ENCODE measurements around the gene CDC25B.

CDC25B gene

GRCh38 chr20:3796477-3797225 lies 541 bp downstream of the CDC25B start:
- Histone ChIP-seq H3K27ac (ENCODE audit: insufficient read depth, low read length, poor library complexity, severe bottlenecking) (peak overlapping the region; percentile 65), H3K4me1 (ENCODE audit: control insufficient read depth, insufficient read depth, low read length, poor library complexity, severe bottlenecking) (peaks cover 49% of the 10 kb centered on the region), H3K4me3 (ENCODE audit: insufficient read depth, low read depth, low read length, poor library complexity, severe bottlenecking) (peak overlapping the region; percentile 83), H3K36me3 (ENCODE audit: control insufficient read depth, insufficient read depth, low read length) (peaks cover 15% of the 10 kb centered on the region), H3K27me3 (replicated peaks; ENCODE audit: control insufficient read depth, insufficient read depth, low read length, poor library complexity, severe bottlenecking) (no peaks in the 10 kb centered on the region), H3K9me3 (ENCODE audit: control insufficient read depth, low read length) (no peaks in the 10 kb centered on the region)
- no peak for DNase-seq

- Histone ChIP-seq H3K4me3 (ENCODE audit: insufficient read depth, low read depth, low read length, poor library complexity, severe bottlenecking) (peak overlapping the region; percentile 83), H3K9me3 (ENCODE audit: control insufficient read depth, low read length) (no peaks in the 10 kb centered on the region), H3K27me3 (replicated peaks; ENCODE audit: control insufficient read depth, insufficient read depth, low read length, poor library complexity, severe bottlenecking) (no peaks in the 10 kb centered on the region), H3K36me3 (ENCODE audit: control insufficient read depth, insufficient read depth, low read length) (peaks cover 20% of the 10 kb centered on the region), H3K27ac (ENCODE audit: insufficient read depth, low read length, poor library complexity, severe bottlenecking) (peak overlapping the region; percentile 65), H3K4me1 (ENCODE audit: control insufficient read depth, insufficient read depth, low read length, poor library complexity, severe bottlenecking) (peaks cover 54% of the 10 kb centered on the region)
- no peak for DNase-seq
Measured at GRCh38 chr20:3797226-3797545, 1.1 kb downstream of the CDC25B start.

- H3K27me3 ChIP-seq (replicated peaks; ENCODE audit: control insufficient read depth, insufficient read depth, low read length, poor library complexity, severe bottlenecking): no peaks in the 10 kb centered on the region
- H3K4me1 ChIP-seq (ENCODE audit: control insufficient read depth, insufficient read depth, low read length, poor library complexity, severe bottlenecking): peaks cover 55% of the 10 kb centered on the region
- H3K27ac ChIP-seq (ENCODE audit: insufficient read depth, low read length, poor library complexity, severe bottlenecking): peak overlapping the region; percentile 65
- H3K9me3 ChIP-seq (ENCODE audit: control insufficient read depth, low read length): no peaks in the 10 kb centered on the region
- DNase-seq: peak in 2 of 3 donors; percentile 29 to 42
- peak overlapping the region; percentile 83 for H3K4me3 ChIP-seq (ENCODE audit: insufficient read depth, low read depth, low read length, poor library complexity, severe bottlenecking)
- peaks cover 26% of the 10 kb centered on the region for H3K36me3 ChIP-seq (ENCODE audit: control insufficient read depth, insufficient read depth, low read length)
Measured at GRCh38 chr20:3797592-3798372, 1.7 kb downstream of the CDC25B start.

- Histone ChIP-seq H3K4me3 (ENCODE audit: insufficient read depth, low read depth, low read length, poor library complexity, severe bottlenecking) (peak overlapping the region; percentile 83), H3K4me1 (ENCODE audit: control insufficient read depth, insufficient read depth, low read length, poor library complexity, severe bottlenecking) (peaks cover 55% of the 10 kb centered on the region), H3K27ac (ENCODE audit: insufficient read depth, low read length, poor library complexity, severe bottlenecking) (peak overlapping the region; percentile 65), H3K36me3 (ENCODE audit: control insufficient read depth, insufficient read depth, low read length) (peaks cover 32% of the 10 kb centered on the region), H3K9me3 (ENCODE audit: control insufficient read depth, low read length) (no peaks in the 10 kb centered on the region), H3K27me3 (replicated peaks; ENCODE audit: control insufficient read depth, insufficient read depth, low read length, poor library complexity, severe bottlenecking) (no peaks in the 10 kb centered on the region)
- DNase-seq: no peak
Measured at GRCh38 chr20:3798373-3798768, 2.3 kb downstream of the CDC25B start.

- H3K9me3 ChIP-seq (ENCODE audit: control insufficient read depth, low read length): no peaks in the 10 kb centered on the region
- peak overlapping the region; percentile 83 for H3K4me3 ChIP-seq (ENCODE audit: insufficient read depth, low read depth, low read length, poor library complexity, severe bottlenecking)
- peaks cover 55% of the 10 kb centered on the region for H3K4me1 ChIP-seq (ENCODE audit: control insufficient read depth, insufficient read depth, low read length, poor library complexity, severe bottlenecking)
- H3K36me3 ChIP-seq (ENCODE audit: control insufficient read depth, insufficient read depth, low read length): peaks cover 37% of the 10 kb centered on the region
- no peaks in the 10 kb centered on the region for H3K27me3 ChIP-seq (replicated peaks; ENCODE audit: control insufficient read depth, insufficient read depth, low read length, poor library complexity, severe bottlenecking)
- peak overlapping the region; percentile 65 for H3K27ac ChIP-seq (ENCODE audit: insufficient read depth, low read length, poor library complexity, severe bottlenecking)
- DNase-seq: no peak
Measured at GRCh38 chr20:3798908-3799248, 2.8 kb downstream of the CDC25B start.

- Histone ChIP-seq H3K27ac (ENCODE audit: insufficient read depth, low read length, poor library complexity, severe bottlenecking) (peak overlapping the region; percentile 65), H3K4me1 (ENCODE audit: control insufficient read depth, insufficient read depth, low read length, poor library complexity, severe bottlenecking) (peaks cover 57% of the 10 kb centered on the region), H3K4me3 (ENCODE audit: insufficient read depth, low read depth, low read length, poor library complexity, severe bottlenecking) (no peak overlapping the region), H3K36me3 (ENCODE audit: control insufficient read depth, insufficient read depth, low read length) (peaks cover 52% of the 10 kb centered on the region), H3K27me3 (replicated peaks; ENCODE audit: control insufficient read depth, insufficient read depth, low read length, poor library complexity, severe bottlenecking) (no peaks in the 10 kb centered on the region), H3K9me3 (ENCODE audit: control insufficient read depth, low read length) (no peaks in the 10 kb centered on the region)
- DNase-seq: no peak
Measured at GRCh38 chr20:3800256-3800877, 4.3 kb downstream of the CDC25B start.

- Histone ChIP-seq H3K27me3 (replicated peaks; ENCODE audit: control insufficient read depth, insufficient read depth, low read length, poor library complexity, severe bottlenecking) (no peaks in the 10 kb centered on the region), H3K27ac (ENCODE audit: insufficient read depth, low read length, poor library complexity, severe bottlenecking) (peak overlapping the region; percentile 65), H3K4me3 (ENCODE audit: insufficient read depth, low read depth, low read length, poor library complexity, severe bottlenecking) (no peak overlapping the region), H3K9me3 (ENCODE audit: control insufficient read depth, low read length) (no peaks in the 10 kb centered on the region), H3K4me1 (ENCODE audit: control insufficient read depth, insufficient read depth, low read length, poor library complexity, severe bottlenecking) (peaks cover 55% of the 10 kb centered on the region), H3K36me3 (ENCODE audit: control insufficient read depth, insufficient read depth, low read length) (peaks cover 57% of the 10 kb centered on the region)
- DNase-seq: no peak
Measured at GRCh38 chr20:3800878-3801260, 4.8 kb downstream of the CDC25B start.

- Histone ChIP-seq H3K27me3 (replicated peaks; ENCODE audit: control insufficient read depth, insufficient read depth, low read length, poor library complexity, severe bottlenecking) (no peaks in the 10 kb centered on the region), H3K27ac (ENCODE audit: insufficient read depth, low read length, poor library complexity, severe bottlenecking) (peak overlapping the region; percentile 65), H3K36me3 (ENCODE audit: control insufficient read depth, insufficient read depth, low read length) (peaks cover 61% of the 10 kb centered on the region), H3K4me3 (ENCODE audit: insufficient read depth, low read depth, low read length, poor library complexity, severe bottlenecking) (no peak overlapping the region), H3K4me1 (ENCODE audit: control insufficient read depth, insufficient read depth, low read length, poor library complexity, severe bottlenecking) (peaks cover 55% of the 10 kb centered on the region), H3K9me3 (ENCODE audit: control insufficient read depth, low read length) (no peaks in the 10 kb centered on the region)
- DNase-seq: no peak
Measured at GRCh38 chr20:3801299-3801698, 5.2 kb downstream of the CDC25B start.

GRCh38 chr20:3801846-3802245 lies 5.7 kb downstream of the CDC25B start:
- Histone ChIP-seq H3K9me3 (ENCODE audit: control insufficient read depth, low read length) (no peaks in the 10 kb centered on the region), H3K27me3 (replicated peaks; ENCODE audit: control insufficient read depth, insufficient read depth, low read length, poor library complexity, severe bottlenecking) (no peaks in the 10 kb centered on the region), H3K27ac (ENCODE audit: insufficient read depth, low read length, poor library complexity, severe bottlenecking) (peak overlapping the region; percentile 65), H3K4me1 (ENCODE audit: control insufficient read depth, insufficient read depth, low read length, poor library complexity, severe bottlenecking) (peaks cover 57% of the 10 kb centered on the region), H3K4me3 (ENCODE audit: insufficient read depth, low read depth, low read length, poor library complexity, severe bottlenecking) (no peak overlapping the region), H3K36me3 (ENCODE audit: control insufficient read depth, insufficient read depth, low read length) (peaks cover 61% of the 10 kb centered on the region)
- DNase-seq: no peak
